Naive B cell (primary cell): ENCODE measurements around the gene LY86. TPM values are rescaled to one million over a fixed set of nuclear protein-coding genes. Genes with fewer than 3 reads are reported as not detected.

Experiments
- ATAC-seq, 2 donors: fragments of 150-1000 bp; cut with Tn5 transposase; 2 replicates each; pipeline ENCODE4 v1.10.0; 2021; ENCODE audit warnings: low read depth in 2 of 2, mild to moderate bottlenecking in 2 of 2, moderate library complexity in 2 of 2
- DNase-seq: peaks from one replicate; pipeline ENCODE4 v3.0.0; 2022
- H3K27ac Mint-ChIP-seq, 6 donors: one replicate each; pipeline ENCODE4 v1.8.0; 2020 to 2022; ENCODE audit warnings: mild to moderate bottlenecking in 6 of 6, mixed read lengths in 6 of 6, moderate library complexity in 5 of 6, inconsistent platforms in 2 of 6
- H3K27me3 Mint-ChIP-seq, 3 donors: one replicate each; pipeline ENCODE4 v1.8.0; 2021 to 2022; ENCODE audit warnings: mixed read lengths in 3 of 3, mild to moderate bottlenecking in 1 of 3
- H3K36me3 Mint-ChIP-seq, 2 donors: one replicate each; pipeline ENCODE4 v1.8.0; 2020 to 2022; ENCODE audit warnings: mixed read lengths in 2 of 2, inconsistent platforms in 1 of 2, mild to moderate bottlenecking in 1 of 2
- H3K4me1 Mint-ChIP-seq, 3 donors: one replicate each; pipeline ENCODE4 v1.8.0; 2020 to 2022; ENCODE audit warnings: mixed read lengths in 3 of 3, inconsistent platforms in 1 of 3, mild to moderate bottlenecking in 1 of 3, moderate library complexity in 1 of 3
- H3K4me3 Mint-ChIP-seq, 8 donors: one replicate each; pipeline ENCODE4 v1.8.0; 2020 to 2022; ENCODE audit warnings: mild to moderate bottlenecking in 8 of 8, mixed read lengths in 8 of 8, moderate library complexity in 8 of 8, inconsistent platforms in 2 of 8
- H3K9me3 Mint-ChIP-seq, 7 donors: one replicate each; pipeline ENCODE4 v1.8.0; 2020 to 2022; ENCODE audit warnings: mixed read lengths in 7 of 7, mild to moderate bottlenecking in 5 of 7, inconsistent platforms in 2 of 7, moderate library complexity in 1 of 7
- polyA plus RNA-seq, 6 donors: library from polyadenylated mRNA; unstranded; fragments of 300-500 nt; fragmentation: Illumina TruSeq; gene quantifications; one replicate each; pipeline ENCODE4 v1.2.3, GENCODE V29; 2021; ENCODE audit warnings: low read depth in 6 of 6

The LY86 gene
- polyA plus RNA-seq, 6 donors from 2014 or later: 310 to 556 (median 476) TPM

DNA sequence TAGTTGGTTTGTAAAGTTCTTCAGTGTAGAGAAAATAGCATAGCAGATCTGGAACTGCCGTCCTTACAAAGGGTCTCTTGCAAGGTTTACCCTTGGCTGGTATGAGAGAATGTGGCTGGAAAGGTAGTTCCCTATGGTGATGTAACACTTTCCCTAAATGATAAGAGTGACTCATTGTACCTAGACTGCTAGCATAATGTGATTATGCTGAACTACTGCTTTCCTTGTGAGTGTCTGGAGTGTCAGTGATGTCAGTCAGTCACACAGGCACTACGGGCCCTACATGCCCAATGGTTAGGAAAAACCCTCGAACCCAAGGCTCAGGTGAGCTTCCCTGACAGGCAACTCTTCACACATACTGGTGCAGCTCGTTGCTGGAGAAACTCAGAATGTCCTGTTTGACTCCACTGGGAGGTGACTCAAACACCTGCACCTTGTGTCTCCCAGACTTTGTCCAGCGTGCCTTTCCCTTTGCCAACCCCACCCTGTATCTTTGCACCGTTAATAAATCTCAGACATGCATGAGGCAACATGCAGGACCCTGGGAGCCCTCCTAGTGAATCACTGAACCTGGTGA, 28.4 kb upstream of the LY86 start:
- DNase-seq (no peak), ATAC-seq (no peak)
- Mint-ChIP-seq H3K9me3 (no peaks in the 10 kb centered on the region), H3K36me3 (peaks cover 7 to 10% of the 10 kb centered on the region in 2 donors), H3K27ac (no peak overlapping the region), H3K27me3 (no peaks in the 10 kb centered on the region), H3K4me1 (peaks cover 0 to 10% (median 3%) of the 10 kb centered on the region in 3 donors), H3K4me3 (no peak overlapping the region)

DNA sequence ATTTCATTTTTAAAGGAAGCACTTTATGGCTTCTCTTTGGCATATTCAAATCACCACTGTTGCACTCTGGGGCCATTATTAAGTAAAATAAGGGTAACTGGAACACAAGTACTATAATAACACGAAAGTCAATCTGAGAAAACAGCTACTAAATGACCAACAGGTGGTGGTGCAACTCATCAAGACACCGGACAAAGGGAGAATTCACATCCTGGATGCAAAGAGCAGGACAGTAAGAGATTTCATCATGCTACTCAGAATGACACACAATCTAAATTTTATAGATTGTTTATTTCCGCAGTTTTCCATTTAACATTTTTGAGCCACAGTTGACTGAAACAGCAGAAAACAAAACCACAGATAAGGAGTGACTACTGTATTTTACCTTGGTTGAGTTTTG, 27.6 kb upstream of the LY86 start:
- no peak overlapping the region for H3K27ac Mint-ChIP-seq

DNA sequence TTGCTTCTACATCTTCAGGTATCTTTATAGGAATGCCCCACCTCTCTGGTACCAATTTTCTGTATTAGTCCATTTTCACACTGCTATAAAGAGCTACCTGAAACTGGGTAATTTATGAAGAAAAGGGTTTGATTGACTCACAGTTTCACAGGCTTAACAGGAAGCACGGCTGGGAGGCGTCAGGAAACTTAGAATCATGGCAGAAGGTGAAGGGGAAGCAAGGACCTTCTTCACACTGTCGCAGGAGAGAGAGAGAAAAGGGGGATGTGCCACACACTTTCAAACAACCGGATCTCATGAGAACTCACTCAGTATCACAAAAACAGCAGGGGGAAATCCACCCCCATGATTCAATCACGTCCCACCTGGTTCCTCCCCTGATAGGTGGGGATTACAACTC, 24.4 kb upstream of the LY86 start:
- DNase-seq (no peak), ATAC-seq (no peak)
- peaks cover 0 to 6% (median 3%) of the 10 kb centered on the region in 3 donors for H3K4me1 Mint-ChIP-seq
- peaks cover 20 to 28% of the 10 kb centered on the region in 2 donors for H3K36me3 Mint-ChIP-seq
- no peak overlapping the region for H3K4me3 Mint-ChIP-seq
- no peaks in the 10 kb centered on the region for H3K9me3 Mint-ChIP-seq
- H3K27me3 Mint-ChIP-seq: no peaks in the 10 kb centered on the region
- H3K27ac Mint-ChIP-seq: peak overlapping the region in 1 of 6 donors; percentile 37

More for the DNA sequence above, 27.6 kb upstream of the LY86 start:
- no peaks in the 10 kb centered on the region for H3K27me3 Mint-ChIP-seq
- no peak for ATAC-seq
- H3K36me3 Mint-ChIP-seq: peaks cover 7 to 10% of the 10 kb centered on the region in 2 donors
- no peaks in the 10 kb centered on the region for H3K9me3 Mint-ChIP-seq
- H3K4me3 Mint-ChIP-seq: no peak overlapping the region
- H3K4me1 Mint-ChIP-seq: peaks cover 0 to 10% (median 3%) of the 10 kb centered on the region in 3 donors
- DNase-seq: no peak

DNA sequence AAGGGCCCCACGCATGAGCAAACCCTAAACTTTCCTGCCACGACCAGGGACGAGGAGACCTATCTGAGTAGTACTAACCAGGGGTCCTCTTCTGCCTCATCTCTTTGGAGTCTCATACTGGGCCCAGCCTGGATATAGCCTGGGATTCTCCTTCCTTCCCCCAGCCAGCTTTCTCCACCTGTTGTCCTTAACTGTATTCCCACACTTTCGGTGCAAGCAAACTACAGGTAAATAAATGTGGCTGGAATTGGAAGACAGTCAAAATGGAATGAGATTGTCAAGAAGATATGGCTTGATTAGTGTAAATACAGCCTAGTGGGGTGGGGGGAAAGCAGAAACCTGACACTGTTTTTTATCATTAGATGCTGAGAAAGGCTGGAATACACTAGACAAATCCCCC, 23.5 kb upstream of the LY86 start:
- Mint-ChIP-seq H3K27ac (no peak overlapping the region), H3K27me3 (no peaks in the 10 kb centered on the region), H3K4me3 (no peak overlapping the region), H3K4me1 (peaks cover 0 to 6% (median 3%) of the 10 kb centered on the region in 3 donors), H3K9me3 (no peaks in the 10 kb centered on the region), H3K36me3 (peaks cover 21 to 33% of the 10 kb centered on the region in 2 donors)
- no peak for ATAC-seq
- DNase-seq: no peak

DNA sequence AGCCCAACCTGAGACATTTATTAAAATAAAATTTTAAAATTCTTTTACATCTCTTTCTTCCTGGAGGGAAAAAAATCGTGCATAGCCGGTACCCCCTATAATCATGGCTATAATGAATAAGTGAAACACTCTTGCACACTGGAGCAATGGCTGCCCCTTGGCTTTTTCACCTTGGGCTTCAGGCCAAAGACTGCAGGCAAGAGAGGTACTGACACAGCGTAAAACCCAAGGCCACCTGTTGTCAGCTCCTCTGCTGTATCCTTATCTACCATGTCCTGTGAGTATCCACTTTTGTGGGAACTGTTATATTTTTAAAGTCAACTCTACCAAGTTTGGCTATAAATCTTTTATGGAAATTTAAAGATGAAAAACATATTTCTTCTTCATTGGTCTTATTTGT, 23.0 kb upstream of the LY86 start:
- no peak for ATAC-seq
- no peak overlapping the region for H3K27ac Mint-ChIP-seq
- H3K27me3 Mint-ChIP-seq: no peaks in the 10 kb centered on the region
- H3K4me1 Mint-ChIP-seq: peaks cover 0 to 6% (median 3%) of the 10 kb centered on the region in 3 donors
- no peak overlapping the region for H3K4me3 Mint-ChIP-seq
- H3K36me3 Mint-ChIP-seq: peaks cover 21 to 33% of the 10 kb centered on the region in 2 donors
- no peak for DNase-seq
- H3K9me3 Mint-ChIP-seq: no peaks in the 10 kb centered on the region

DNA sequence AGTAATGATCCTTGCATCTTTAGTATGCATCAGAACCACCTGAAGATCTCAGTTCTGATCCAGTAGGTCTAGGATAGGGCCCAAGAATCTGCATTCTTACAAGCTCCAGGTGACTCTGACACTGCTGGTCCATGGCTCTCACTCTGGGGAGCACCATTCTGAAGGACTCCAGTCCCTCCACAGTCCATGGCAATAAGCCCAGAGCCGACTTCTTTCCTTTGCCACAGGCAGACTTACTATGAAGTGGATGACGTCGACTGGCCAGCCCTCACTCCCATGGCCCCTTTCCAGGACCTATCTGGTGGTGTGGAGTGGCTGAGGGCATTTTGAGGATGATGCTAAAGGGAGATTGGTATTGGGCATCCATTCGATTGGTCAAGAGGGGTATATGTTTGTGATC, 21.8 kb upstream of the LY86 start:
- DNase-seq (no peak), ATAC-seq (no peak)
- H3K36me3 Mint-ChIP-seq: peaks cover 21 to 33% of the 10 kb centered on the region in 2 donors
- no peaks in the 10 kb centered on the region for H3K27me3 Mint-ChIP-seq
- H3K4me1 Mint-ChIP-seq: peaks cover 0 to 6% (median 3%) of the 10 kb centered on the region in 3 donors
- H3K4me3 Mint-ChIP-seq: no peak overlapping the region
- H3K27ac Mint-ChIP-seq: peak overlapping the region in 4 of 6 donors; percentile 25 to 60 (median 32)
- no peaks in the 10 kb centered on the region for H3K9me3 Mint-ChIP-seq

DNA sequence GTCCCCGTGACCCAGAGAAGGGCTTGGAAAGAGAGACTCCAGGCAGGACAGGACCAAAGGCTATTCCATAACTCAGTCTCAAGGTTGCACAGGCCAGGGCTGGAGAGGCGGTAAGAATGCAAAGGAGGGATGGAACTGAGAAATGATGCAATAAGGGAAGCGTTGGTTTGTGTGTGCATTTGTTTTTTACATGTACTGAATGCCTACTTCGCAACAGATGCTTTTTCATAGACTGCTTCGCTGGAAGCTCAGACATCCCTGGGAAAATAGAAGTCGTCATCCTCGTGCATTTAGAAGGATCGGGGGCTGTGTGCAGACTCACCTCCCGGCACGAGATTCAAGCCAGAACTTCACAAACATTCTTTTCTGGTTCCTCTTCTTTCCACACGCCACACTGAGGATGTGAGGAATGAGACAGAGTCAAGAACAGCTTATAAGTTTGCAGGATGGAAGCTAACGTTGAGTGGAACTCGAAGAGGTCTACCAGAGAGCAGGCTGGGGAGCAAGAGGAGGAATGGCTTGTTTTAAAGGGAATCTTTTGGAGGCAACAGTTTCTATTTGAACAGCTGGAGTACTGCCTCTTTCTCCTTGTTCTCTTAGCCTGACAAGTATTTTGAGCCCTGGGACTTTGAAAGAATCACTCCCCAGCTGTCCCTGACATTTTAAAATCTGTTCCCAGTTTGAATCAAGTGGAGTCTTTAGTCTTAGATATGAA, 19.3 kb upstream of the LY86 start:
- Mint-ChIP-seq H3K27ac (no peak overlapping the region), H3K4me1 (peaks cover 0 to 1% (median 1%) of the 10 kb centered on the region in 3 donors), H3K27me3 (no peaks in the 10 kb centered on the region), H3K4me3 (no peak overlapping the region), H3K9me3 (peaks cover 0 to 12% (median 7%) of the 10 kb centered on the region in 7 donors), H3K36me3 (peaks cover 22 to 26% of the 10 kb centered on the region in 2 donors)
- DNase-seq: no peak
- ATAC-seq: no peak

DNA sequence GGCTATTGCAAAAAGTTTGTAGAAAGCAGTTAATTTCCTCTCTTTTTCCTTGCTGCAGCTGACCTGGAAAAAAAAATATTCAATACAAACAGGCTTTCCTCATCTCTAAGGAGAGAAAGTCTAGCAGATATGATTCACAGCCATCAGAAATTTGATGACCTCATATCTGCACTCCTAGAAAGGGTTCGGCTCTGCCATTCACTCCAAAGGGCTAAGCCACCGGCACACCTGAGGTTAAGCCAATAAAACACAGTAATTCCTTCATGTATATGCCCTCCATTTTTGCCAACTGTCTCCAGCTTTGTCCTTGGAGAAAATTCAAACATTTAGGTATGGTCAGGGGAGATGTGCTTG, 18.7 kb upstream of the LY86 start:
- no peak for ATAC-seq
- H3K4me3 Mint-ChIP-seq: no peak overlapping the region
- no peak overlapping the region for H3K27ac Mint-ChIP-seq
- peaks cover 25 to 26% of the 10 kb centered on the region in 2 donors for H3K36me3 Mint-ChIP-seq
- H3K4me1 Mint-ChIP-seq: no peaks in the 10 kb centered on the region
- H3K9me3 Mint-ChIP-seq: peaks cover 2 to 18% (median 9%) of the 10 kb centered on the region in 7 donors
- DNase-seq: no peak
- H3K27me3 Mint-ChIP-seq: no peaks in the 10 kb centered on the region

DNA sequence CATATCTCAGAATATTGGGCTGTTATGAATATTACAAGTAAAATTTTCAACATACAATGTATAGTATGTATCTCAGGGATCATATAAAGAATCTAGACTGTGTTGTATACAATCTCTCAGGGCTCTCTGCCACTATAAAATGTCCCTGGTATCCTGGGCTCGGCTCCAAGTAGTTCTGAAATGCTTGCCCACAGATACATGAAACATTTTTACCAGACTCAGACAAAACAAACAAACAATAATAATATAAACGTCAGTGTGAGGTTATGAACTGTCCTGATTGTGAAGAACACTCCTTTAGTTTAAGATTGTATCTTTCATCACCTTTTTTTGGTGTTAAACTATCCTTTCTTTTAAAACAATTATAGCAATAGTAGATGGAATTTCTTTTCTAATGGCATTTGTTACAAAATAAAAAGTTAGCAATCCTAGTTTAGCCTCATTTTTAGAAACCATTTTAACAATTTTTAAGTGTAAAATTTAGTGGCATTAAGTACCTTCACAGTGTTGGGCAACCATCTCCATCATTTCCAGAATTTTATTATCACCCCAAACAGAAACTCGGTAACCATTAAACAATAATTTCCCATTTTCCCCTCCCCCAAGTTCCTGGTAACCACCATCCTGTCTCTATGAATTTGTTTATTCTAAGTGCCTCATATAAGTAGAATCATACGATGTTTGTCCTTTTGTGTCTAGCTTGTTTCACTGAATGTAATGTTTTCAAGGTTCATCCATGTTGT, 17.4 kb upstream of the LY86 start:
- Mint-ChIP-seq H3K4me1 (no peaks in the 10 kb centered on the region), H3K4me3 (no peak overlapping the region), H3K27ac (peak overlapping the region in 1 of 6 donors; percentile 34), H3K27me3 (no peaks in the 10 kb centered on the region), H3K36me3 (peaks cover 26 to 27% of the 10 kb centered on the region in 2 donors), H3K9me3 (peaks cover 2 to 25% (median 11%) of the 10 kb centered on the region in 7 donors)
- ATAC-seq (no peak), DNase-seq (no peak)

DNA sequence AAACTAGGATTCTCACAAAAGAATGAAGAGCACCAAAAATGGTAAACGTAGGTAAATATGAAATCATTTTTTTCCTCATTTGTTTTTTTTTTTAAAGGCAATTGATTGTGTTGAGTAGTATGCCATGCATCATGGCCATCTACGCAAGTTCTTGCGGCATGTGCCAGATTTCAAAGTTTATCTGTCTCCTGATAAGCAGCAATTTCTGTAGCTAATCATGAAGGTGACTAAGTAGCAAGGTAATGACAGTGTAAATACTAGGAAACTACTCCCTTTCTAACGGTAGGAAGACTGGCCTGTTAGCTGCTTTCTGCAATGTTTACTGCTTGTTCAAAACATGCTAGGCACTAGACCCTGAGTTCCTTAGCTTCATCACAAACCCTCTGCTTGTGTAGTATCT, 13.4 kb upstream of the LY86 start:
- Mint-ChIP-seq H3K27ac (no peak overlapping the region), H3K4me3 (no peak overlapping the region), H3K4me1 (peaks cover 13 to 14% (median 13%) of the 10 kb centered on the region in 3 donors), H3K36me3 (peaks cover 2 to 27% of the 10 kb centered on the region in 2 donors), H3K27me3 (no peaks in the 10 kb centered on the region), H3K9me3 (peaks cover 8 to 32% (median 11%) of the 10 kb centered on the region in 7 donors)
- no peak for ATAC-seq
- DNase-seq: no peak

DNA sequence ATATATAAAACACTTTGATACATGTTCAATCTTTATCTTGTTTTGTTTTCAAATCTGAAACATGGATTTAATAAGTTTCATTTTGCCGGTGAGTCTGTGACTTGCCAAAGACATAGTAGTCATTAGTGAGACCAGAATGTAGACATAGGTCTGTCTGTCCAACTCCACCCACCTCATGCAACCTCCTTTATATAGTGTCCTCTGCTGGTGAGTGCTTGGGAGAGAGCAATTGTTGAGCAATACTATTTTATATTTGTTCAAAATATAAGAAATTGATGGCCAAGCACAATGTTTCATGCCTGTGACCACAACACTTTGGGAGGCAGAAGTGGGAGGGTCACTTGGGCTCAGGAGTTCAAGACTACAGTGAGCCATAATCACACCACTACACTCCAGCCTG, 10.8 kb upstream of the LY86 start:
- H3K36me3 Mint-ChIP-seq: peaks cover 13 to 30% of the 10 kb centered on the region in 2 donors
- H3K27me3 Mint-ChIP-seq: no peaks in the 10 kb centered on the region
- H3K9me3 Mint-ChIP-seq: peaks cover 10 to 36% (median 13%) of the 10 kb centered on the region in 7 donors
- no peak overlapping the region for H3K4me3 Mint-ChIP-seq
- no peak for DNase-seq
- peaks cover 15 to 29% (median 23%) of the 10 kb centered on the region in 3 donors for H3K4me1 Mint-ChIP-seq
- no peak for ATAC-seq
- H3K27ac Mint-ChIP-seq: no peak overlapping the region

DNA sequence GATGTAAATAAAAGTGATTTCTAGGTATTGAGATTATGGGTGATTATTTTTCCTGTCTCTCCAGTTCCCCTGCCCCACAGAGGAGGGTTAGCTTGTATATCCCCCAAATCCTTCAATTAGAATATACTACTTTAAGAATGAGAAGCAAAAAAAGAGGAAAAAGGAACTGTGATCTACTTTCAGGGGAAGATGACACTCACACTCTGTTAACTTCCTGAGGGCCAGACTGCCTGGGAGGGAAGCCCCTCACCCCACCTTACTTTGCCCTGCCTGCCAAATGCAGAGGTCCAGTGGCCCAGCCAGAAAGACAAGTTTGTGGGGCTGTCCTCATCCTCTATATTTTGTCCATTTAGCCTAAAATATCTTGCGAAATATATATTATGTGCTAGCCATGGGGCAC, 9.2 kb upstream of the LY86 start:
- DNase-seq (no peak), ATAC-seq (no peak)
- H3K27me3 Mint-ChIP-seq: no peaks in the 10 kb centered on the region
- H3K27ac Mint-ChIP-seq: peak overlapping the region in 4 of 6 donors; percentile 10 to 80 (median 62)
- peaks cover 23 to 36% (median 31%) of the 10 kb centered on the region in 3 donors for H3K4me1 Mint-ChIP-seq
- peaks cover 4 to 24% (median 10%) of the 10 kb centered on the region in 7 donors for H3K9me3 Mint-ChIP-seq
- H3K4me3 Mint-ChIP-seq: peak overlapping the region in 5 of 8 donors; percentile 3 to 31 (median 21)
- H3K36me3 Mint-ChIP-seq: peaks cover 17 to 21% of the 10 kb centered on the region in 2 donors

DNA sequence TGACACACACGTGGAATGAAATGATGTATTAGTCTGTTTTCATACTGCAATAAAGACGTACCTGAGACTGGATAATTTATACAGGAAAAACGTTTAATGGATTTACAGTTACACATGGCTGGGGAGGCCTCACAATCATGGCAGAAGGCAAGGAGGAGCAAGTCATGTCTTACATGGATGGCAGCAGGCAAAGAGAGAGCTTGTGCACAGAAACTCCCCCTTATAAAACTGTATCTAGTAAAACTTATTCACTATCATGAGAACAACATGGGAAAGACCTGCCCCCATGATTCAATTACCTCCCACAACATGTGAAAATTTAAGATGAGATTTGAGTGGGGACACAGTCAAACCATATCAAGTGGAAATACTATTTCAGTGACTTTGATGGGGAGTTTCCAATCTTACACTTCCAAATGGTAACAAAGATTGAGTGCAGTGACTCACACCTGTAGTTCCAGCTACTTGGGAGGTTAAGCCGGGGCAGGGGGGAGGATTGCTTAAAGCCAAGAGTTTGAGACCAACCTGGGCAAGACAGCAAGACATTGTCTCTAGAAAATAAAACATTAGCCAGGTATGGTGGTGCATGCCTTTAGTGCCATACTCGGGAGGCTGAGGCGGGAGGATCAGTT, 8.2 kb upstream of the LY86 start:
- no peak for ATAC-seq
- peak overlapping the region in 1 of 8 donors; percentile 37 for H3K4me3 Mint-ChIP-seq

More for the DNA sequence above, 8.2 kb upstream of the LY86 start:
- peaks cover under 1 to 13% (median 7%) of the 10 kb centered on the region in 7 donors for H3K9me3 Mint-ChIP-seq
- H3K27ac Mint-ChIP-seq: peak overlapping the region in 1 of 6 donors; percentile 62
- H3K27me3 Mint-ChIP-seq: no peaks in the 10 kb centered on the region
- H3K36me3 Mint-ChIP-seq: peaks cover 14 to 17% of the 10 kb centered on the region in 2 donors
- DNase-seq: no peak
- peaks cover 29 to 47% (median 42%) of the 10 kb centered on the region in 3 donors for H3K4me1 Mint-ChIP-seq
